Stimulated activated naive CD4-positive, alpha-beta T cell (primary cell): Measurements from ENCODE around the gene LIM2.
"Not testable (repeated sequence)": the region's sequence is repeated elsewhere in the genome, so short reads cannot be mapped to it uniquely, and the experiment has no call there.

ENCODE experiments used
- DNase-seq, 6 experiments: peaks; one replicate each; lab custom pipeline; 2025; lab: John Stamatoyannopoulos, UW

The LIM2 gene, protein sequence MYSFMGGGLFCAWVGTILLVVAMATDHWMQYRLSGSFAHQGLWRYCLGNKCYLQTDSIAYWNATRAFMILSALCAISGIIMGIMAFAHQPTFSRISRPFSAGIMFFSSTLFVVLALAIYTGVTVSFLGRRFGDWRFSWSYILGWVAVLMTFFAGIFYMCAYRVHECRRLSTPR

DNA sequence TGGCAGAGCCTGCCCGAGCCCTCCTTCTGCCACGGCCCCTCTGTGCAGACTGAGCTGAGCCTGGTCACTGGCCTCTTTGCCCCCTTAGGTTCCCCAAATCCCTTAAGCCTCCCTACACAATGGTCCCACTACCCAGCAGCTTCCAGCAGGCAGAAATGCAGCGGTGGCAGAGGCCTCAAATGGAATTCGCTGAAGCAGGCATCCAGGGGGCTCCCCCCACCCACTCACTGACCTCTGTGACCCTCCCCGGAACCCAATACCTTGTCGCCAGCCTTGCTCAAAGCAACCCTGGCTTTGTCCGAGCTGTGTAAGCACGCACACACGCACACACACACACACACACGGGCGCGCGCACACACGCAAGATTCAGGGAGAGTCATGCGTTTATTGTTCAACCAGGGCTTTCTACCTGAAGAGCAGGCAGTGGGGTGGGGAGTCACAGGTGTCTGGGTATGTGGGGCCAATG lies at the start of gene LIM2:
Gene LIM2 (minus strand): TSS at position 51 of the 466 bp plus-strand sequence. CDS start 531 bp downstream, outside the sequence.
- no peak for DNase-seq

DNA sequence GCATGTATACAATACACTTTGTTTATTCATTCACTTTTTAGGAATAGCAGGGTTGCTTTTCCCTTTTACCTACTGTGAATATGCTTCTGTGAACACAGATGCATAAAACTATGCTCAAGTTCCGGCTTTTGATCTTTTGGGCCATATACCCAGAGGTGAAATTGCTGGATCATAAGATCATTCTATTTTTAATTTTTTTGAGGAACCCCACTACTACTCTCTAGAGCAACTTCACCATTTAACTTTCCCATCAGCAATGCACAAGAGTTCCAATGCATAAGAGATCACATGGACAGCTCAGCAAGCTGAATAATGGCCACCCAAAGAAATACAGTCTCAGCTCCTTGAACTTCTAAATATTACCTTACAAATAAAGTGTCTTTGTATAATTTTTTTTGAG lies 46.7 kb upstream of the LIM2 start:
- no peak for DNase-seq

DNA sequence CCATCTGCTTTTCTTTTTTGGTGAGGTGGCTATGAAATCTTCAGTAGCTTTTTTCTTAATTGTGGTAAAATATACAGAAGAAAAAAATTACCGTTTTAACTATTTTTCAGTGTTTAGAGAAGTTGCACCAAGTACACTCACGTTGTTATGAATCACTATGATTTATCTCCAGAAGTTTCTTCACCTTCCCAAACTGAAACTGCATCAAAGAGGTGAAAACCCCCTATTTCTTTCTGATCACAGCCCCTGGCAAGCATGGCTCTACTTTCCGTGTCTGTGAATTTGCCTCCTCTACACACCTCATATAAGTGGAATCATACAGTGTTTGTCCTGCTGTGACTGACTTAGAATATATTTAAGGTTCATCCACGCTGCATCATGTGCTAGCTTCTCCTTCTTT lies 45.3 kb upstream of the LIM2 start:
- no peak for DNase-seq

DNA sequence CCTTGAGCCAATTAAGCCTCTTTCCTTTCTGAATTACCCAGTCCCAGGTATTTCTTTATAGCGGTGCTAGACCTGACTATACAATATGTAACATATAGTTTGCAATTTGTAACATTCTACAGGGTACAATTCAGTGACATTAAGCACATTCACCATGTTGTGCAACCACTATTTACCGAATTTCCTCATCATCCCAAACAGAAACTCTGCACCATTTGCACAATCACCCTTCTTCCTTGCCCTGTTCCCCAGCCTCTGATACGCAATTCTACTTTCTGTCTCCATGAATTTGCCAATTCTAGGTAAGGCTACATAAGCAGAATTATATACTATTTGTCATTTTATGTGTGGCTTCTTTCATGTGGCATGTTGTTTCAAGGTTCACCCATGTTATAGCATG lies 43.4 kb upstream of the LIM2 start:
- DNase-seq, result no peak

DNA sequence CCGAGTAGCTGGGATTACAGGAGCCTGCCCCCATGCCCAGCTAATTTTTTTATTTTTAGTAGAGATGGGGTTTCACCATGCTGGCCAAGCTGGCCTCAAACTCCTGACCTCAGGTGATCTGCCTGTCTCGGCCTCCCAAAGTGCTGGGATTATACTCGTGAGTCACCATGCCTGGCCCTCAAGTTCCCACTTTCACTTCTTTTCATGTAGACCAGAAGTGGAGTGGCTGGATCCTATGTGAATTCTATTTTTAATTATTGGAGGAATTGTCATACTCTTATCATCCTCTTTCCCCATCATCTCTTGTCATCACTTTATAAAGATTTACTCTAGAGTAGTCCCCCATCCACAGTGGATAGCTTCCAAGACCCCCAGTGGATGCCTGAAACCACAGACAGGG lies 42.4 kb upstream of the LIM2 start:
- DNase-seq, result no peak

DNA sequence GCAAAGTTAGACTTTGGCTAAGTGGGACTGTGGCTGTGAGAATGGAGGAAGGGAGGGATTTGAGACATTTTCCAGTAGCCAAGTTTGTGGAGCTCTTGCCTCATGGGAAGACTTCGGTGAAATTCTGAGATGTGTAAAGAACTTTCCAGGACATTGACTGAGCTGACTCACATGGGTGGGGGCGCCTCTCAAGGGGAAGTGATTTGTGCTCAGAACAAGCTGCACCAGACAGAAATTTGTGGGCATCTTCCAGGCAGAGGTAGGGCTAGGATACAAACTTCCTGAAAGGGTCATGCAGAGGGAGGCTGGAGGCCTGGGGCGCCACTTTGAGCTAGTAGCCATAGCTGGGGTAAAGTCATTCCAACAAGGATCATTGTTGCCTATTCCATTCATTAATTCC lies 39.4 kb upstream of the LIM2 start:
- no peak for DNase-seq

DNA sequence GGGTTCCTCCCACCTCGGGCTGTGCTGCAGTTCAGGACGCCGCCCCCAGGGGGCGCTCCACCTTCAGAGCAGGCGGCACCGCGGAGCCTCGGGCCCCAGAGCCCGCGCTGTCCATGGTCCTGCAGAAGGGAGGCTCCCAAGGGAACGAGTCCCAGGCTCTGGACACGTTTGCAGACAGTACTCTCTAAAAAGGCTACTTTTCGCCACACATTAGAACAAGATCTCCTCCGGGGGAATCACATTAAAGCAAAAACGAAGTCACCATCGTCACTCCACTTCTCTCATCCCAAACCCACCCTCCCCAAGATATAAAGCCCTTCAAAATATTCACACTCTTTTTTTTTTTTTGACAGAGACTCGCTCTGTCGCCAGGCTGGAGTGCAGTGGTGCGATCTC lies 34.3 kb upstream of the LIM2 start:
- peak; percentile 26 to 74 (median 68) for DNase-seq

DNA sequence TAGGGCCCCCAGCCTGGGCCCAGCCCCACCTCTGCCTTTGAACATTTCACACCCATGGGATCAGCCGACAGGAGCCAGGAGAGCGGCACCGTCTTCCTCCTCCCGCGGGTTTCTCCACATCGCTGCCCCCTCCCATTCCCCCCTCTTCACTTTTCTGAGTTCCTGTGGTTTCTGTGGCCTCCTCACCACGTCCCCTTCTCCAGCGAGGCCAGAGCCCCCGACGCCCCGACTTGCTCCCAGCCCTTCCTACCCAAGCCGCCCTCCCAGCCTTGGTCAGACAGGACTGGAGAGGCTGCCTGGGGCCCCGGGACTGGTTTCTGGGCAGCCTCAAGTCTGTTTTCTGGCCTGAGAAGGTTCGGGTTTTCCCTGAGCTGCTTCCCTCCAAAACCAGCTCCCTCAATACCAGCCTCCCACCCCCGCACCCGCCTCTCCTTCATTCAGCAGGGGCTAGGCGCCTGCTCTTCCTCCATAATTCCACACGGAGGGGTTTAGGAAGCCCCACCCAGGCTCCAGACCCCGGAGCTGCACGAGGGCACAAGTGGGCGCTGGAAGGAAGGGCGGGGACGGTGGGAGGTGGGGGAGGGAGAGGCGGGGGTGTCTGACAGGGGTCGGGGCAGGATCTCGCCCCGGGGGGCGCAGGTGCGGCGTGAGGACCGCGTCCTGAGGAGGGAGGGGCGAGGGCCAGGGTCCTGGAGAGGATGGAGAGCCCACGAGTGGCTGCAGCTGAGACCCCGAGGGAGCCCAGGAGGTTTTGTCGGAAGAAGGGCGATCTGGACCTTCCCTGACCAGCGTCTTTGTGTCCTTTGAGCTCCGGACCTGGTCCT lies 33.7 kb upstream of the LIM2 start:
- no peak for DNase-seq

DNA sequence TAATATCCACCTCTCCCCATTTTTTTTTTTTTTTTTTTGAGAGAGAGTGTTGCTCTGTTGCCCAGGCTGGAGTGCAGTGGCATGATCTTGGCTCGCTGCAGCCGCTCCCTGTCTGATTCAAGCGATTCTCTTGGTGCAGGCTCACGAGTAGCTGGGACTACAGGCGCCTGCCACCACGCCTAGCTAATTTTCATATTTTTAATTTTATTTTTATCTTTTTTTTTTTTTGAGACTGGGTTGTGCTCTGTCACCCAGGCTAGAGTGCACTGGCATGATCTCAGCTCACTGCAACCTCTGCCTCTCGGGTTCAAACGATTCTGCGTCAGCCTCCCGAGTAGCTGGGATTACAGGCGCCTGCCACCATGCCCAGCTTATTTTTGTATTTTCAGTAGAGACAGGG lies 32.7 kb upstream of the LIM2 start:
- DNase-seq, result not testable (repeated sequence)

DNA sequence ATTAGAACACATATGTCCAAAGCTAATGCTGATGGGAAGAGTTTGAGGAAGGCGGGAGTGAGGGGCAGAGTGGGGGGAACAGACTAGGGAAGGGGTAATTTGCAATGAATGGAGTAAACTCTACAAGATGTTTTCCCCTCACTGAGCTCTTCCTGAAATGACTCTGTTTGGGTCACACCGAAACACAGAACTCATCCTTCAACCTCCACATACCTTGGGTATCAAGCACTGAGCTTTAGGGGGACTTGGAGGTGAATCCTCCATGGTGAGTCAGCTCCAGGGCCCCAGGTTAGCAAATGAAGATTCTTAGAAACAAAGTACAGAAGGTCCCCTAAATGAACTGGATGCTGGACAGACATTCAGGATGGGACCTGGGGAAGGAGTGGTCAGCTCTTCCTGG lies 30.9 kb upstream of the LIM2 start:
- DNase-seq, result no peak

DNA sequence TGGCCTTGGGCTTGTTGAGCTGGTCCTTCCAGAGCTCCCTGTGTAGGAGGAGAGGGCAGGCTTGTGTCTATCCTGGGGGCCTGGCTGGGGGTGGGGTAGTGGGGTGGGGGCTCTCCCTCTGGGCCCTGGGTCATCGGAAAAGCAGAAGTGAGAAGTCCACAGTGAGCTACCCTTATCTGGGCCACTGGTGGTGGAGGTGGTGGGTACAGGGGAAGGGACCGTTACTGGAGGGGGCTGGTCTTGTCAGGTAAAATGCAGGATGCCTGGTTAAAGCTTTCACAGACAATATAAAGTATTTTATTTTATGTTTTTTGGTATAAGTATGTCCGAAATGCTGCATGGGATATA lies 30.0 kb upstream of the LIM2 start:
- DNase-seq, result no peak

DNA sequence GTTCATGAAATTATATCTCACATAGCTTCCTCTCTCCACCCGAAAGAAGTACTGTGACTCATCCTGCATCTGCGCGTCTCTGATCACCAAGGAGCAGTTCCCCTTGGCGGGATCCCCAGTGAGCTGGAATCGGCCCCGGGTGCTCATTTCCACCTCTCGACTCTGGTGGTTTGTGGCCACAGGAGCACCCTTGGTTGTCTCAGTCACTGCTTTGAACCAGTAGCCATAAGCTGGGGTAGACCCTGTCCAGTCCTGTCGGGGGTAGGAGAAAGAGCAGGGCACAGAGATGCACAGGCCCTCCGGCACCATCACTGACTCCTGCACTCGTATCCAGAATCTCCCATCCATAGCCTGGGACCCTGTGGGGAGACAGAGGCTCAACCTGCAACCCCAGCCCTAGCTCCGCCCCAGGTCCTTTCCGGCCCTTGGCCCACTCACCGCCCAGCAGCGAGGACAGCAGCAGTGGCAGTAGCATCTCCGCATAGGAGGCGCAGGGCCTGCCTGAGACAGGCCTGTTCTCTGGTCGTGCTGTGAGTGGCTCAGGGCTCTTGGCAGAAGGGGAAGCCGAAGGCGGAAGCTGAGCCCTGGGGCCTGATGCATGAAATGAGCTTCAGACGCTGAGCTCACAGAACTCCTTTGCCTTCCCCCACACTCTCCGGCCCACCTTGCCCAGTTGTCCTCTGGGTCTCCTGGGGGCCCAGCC lies 29.5 kb upstream of the LIM2 start, which contains the start of gene SIGLEC10:
Gene SIGLEC10 (minus strand): TSS at position 536 of the 703 bp plus-strand sequence. CDS start 61 bp downstream, at position 475.
- DNase-seq, result no peak

DNA sequence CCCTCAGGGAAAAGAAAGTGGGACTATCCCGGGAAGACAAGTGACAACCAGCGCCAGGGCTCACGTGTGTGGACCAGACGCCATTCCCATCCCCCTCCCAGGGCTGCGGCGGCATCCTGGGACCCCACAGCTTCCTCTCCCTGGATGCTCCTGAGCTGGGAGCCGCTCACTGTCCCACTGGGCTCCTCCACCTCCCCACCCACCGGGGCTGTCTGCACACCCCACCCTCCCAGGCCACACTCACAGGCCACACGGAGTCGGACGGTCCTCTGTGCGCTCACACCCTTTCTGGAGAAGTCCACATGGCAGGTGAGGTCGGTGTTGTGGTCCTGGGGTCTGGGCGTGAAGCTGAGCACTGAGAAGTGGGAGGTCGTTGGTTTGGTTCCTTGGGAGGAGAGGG lies 28.6 kb upstream of the LIM2 start:
- DNase-seq, result not testable (repeated sequence)

DNA sequence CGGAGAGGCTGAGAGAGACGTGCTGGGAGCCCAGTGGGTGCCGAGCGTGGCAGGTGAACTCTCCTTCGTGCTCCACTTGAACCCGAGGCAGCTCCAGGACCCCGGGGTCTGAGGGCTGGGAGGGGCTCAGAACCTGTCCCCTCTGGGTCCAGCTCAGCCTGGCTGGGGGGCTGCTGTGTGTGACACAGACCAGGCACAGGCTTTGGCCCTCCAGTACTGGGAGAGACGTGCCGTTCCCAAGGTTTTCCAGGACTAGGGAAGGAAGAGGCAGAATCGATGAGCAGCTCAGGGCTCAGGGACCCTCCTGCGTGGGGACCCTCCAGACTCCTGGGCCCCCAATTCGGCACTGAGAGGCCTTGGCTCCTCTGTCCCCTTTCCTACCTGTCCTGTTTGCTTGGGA lies 27.4 kb upstream of the LIM2 start:
- no peak for DNase-seq

DNA sequence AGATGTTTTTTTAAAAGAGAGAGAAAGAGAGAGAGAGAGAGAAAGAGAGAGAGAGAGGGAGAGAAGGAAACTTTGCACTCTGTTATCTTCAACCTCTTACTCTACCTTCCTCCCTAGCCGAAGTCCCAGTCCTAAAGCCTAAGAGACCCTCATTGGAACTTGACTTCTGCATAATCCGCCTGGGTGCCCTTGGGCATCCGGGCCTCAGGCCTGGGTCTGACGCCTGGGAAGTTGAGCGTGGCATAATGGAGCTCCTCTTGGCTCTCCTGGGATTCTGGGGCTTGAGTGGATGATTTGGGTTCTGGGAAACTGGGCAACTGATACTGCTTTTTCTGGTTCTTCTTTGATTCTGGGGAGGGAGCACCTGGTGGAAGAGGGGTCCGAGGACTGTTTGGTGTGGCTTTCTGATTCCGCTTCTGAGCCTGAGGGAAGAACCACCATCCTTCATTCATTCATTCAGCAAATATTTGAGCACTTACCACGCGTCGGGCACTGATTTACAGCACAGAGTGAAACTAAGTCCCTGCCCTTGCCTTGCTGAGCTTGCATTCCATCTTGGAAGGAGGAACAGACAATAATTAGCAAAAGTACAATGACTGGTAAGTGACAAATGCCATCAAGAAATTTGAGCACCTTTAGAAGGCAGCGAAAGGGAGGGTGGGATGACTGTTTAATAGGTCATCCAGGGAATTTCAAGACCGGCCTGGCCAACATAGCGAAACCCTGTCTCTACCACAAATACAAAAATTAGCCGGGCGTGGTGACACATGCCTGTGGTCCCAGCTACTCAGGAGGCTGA lies 23.4 kb upstream of the LIM2 start:
- no peak for DNase-seq

DNA sequence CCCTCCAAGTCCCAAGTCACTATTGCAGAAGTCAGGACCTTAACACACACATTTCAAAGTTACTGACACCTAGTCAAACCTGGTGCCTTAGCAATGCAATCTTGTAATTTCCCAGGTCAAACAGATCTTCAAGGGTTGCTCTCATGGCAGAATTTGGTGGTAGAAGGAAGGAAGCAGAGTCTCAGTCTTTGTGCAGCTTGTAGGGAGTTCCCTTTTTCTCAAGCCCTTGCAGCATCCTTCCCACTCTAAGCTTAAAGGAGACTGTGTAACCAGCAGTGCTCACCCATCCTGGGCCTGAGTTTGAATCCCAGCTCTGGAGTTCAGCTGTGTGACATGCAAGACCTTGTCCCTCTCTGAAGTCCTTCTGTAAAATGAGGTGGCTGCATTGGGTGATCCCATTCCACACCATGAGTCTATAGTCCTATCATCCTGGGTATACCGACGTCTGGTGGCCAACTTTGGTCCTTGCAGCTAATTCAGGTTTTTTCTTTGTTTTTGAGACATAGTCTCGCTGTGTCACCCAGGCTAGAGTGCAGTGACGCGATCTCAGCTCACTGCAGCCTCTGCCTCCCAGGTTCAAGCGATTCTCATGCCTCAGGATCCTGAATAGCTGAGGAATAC lies 19.8 kb upstream of the LIM2 start:
- DNase-seq, result peak in 1 of 6 experiments; percentile 4

DNA sequence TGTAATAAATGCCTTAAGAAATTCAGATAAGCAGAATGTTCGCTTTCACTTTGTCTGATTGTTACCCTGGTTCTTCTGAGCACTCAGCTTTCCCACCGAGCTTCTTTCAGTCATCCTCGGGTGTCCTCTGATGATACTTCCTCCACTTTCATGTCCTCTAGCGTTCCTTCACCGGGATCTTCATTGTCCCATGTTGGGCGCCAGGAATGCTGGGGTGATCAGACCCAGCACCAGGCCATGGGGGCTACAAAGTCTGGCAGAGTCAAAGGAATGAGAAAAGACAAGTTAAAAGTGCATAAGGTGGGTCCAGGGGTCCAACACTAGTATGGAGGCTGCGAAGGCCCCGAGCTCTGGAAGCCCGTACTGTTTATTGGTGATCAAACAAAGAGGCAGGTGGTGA lies 14.3 kb upstream of the LIM2 start:
- DNase-seq, result no peak

DNA sequence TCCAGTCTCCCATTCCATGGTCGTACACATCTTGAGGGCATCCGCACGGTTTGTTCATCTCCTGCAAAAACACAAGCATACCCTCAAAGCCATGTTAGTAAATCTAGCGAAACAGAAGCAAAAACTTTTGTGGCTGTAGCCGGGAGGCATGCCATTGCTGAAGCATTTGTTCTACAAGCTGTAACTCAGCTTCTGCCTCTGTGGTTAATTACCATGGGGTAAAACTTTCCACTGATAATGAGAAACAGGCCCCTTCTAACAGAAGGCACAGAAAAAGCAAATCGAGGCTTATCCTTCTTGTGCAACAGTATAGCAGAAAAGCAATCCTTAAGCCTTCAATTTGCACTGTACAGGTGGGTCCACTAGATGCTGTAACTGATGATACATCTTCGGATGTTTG lies 12.2 kb upstream of the LIM2 start:
- DNase-seq, result not testable (repeated sequence)

DNA sequence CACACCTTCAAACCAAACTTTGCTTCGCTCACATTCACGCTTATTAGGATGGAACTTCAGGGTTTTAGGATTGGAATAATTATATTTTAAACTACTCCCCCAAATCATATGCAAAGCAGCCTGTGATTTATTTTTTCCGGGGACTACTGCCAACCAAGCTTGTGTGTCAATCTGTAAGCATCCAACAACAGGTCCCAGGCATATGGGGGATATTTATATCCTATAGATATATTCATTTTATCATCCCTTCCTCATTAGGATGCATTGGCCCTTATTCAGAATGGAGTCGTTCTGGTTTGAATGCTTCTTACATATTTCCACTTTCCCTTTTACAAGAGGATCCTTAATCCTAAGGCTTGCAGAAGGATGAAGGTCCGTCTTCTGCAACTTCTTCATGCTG lies 11.5 kb upstream of the LIM2 start:
- no peak for DNase-seq

DNA sequence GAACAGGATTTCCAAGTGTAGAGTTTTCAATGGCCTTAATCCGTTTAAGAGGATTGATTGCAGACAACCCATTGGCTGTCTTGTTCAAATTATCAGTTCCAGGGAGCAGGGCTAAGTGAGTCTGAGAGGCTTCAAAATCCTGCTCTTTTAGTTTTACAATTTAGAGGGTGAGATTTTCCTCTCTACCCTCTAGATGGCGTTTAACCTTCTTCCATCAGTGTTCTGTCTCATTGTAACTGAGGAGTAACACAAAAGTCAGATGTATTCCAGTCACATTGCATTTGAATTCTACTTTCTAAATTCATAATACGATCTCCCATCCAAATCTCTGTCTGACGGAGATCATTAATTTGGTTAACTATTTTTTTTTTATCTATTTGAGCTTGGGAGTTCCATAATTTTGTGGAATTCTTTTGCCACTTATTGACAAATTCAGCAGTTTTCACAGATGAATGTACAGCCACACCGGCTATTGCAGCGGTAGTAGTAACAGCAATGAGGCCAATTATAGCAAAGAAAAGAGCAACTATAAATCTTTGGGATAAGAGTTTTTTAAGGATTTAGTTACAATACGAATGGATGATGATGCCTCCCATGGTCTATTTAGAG lies 10.4 kb upstream of the LIM2 start:
- DNase-seq, result peak in 1 of 6 experiments; percentile 14

DNA sequence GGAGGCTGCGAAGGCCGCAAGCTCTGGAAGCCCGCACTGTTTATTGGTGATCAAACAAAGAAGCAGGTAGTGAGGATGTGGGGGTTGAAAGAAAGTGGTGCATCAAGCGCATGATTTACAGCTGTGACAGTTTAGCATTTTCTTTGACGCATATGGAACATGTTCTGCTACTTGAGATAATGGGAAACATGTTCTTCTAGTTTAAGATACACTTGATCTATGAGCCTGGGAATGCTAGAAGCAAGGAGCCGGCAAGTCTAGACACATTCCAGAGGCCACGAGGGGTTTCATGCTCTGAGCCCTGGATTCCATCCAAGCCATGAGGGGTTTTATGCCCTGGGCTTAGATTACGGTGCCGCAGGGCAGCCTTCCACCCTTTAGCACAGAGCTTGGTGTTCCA lies 9.7 kb upstream of the LIM2 start:
- not testable (repeated sequence) for DNase-seq
